Lung microvascular endothelial cell (primary cell): Measurements from ENCODE around the gene SGCB. TPM values are rescaled to one million over a fixed set of nuclear protein-coding genes. Genes with fewer than 3 reads are reported as not detected.
"Not testable (repeated sequence)": the region's sequence is repeated elsewhere in the genome, so short reads cannot be mapped to it uniquely, and the experiment has no call there.

ENCODE experiments used
- DNase-seq, 2 donors: peaks; one replicate each; pipeline versions ENCODE4 v3.0.0 to v3.0.0-alpha.2; 2010; ENCODE audit warnings: low read depth in 2 of 2
- total RNA-seq: library from RNA; depleted of rRNA; stranded (reverse); fragments of >200 nt; gene quantifications from 2 replicates; pipeline ENCODE4 v1.2.1, GENCODE V29; 2014

Gene SGCB
- total RNA-seq = 8.7 and 9.2 TPM in 2 replicates

GRCh38 chr4:52038103-52038912 is at the start of gene SGCB:
SGCB (minus strand) TSS chr4:52038299; CDS start chr4:52038259, 40 bp downstream.
- DNase-seq = peak; percentile 59 to 62

- not testable (repeated sequence) for DNase-seq
Observed at GRCh38 chr4:52086425-52086824, 48.3 kb upstream of the SGCB start.

- DNase-seq = no peak
Observed at GRCh38 chr4:52081216-52081615, 43.1 kb upstream of the SGCB start.

GRCh38 chr4:52079659-52080058 is 41.6 kb upstream of the SGCB start:
- no peak for DNase-seq

- DNase-seq = no peak
Observed at GRCh38 chr4:52076731-52077130, 38.6 kb upstream of the SGCB start.

GRCh38 chr4:52071791-52072546 is 33.9 kb upstream of the SGCB start:
- no peak for DNase-seq

GRCh38 chr4:52069571-52069970 is 31.5 kb upstream of the SGCB start:
- DNase-seq = no peak

GRCh38 chr4:52059372-52059771 is 21.3 kb upstream of the SGCB start:
- peak in 1 of 2 donors; percentile 93 for DNase-seq

GRCh38 chr4:52058275-52058674 is 20.2 kb upstream of the SGCB start:
- DNase-seq = no peak

GRCh38 chr4:52057196-52057595 is 19.1 kb upstream of the SGCB start:
- no peak for DNase-seq

- DNase-seq = no peak
Observed at GRCh38 chr4:52054254-52054653, 16.2 kb upstream of the SGCB start.

GRCh38 chr4:52052475-52052780 is 14.3 kb upstream of the SGCB start:
- DNase-seq = peak in 1 of 2 donors; percentile 63

GRCh38 chr4:52051615-52052474 is 13.7 kb upstream of the SGCB start:
- DNase-seq = peak; percentile 79 to 93

- DNase-seq = peak; percentile 14 to 23
Observed at GRCh38 chr4:52051213-52051614, 13.1 kb upstream of the SGCB start, which contains the start of gene SPATA18. SPATA18 (plus strand) TSS chr4:52051304; CDS start chr4:52051705, 401 bp downstream.

GRCh38 chr4:52049266-52049665 is 11.2 kb upstream of the SGCB start:
- DNase-seq = no peak

- DNase-seq = no peak
Observed at GRCh38 chr4:52045028-52045427, 6.9 kb upstream of the SGCB start.

GRCh38 chr4:52037689-52038102 is 403 bp downstream of the SGCB start:
- DNase-seq = peak in 1 of 2 donors; percentile 31

- no peak for DNase-seq
Observed at GRCh38 chr4:52036886-52037530, 1.1 kb downstream of the SGCB start.

GRCh38 chr4:52035190-52035589 is 2.9 kb downstream of the SGCB start:
- no peak for DNase-seq

- DNase-seq = peak in 1 of 2 donors; percentile 36
Observed at GRCh38 chr4:52032005-52032404, 6.1 kb downstream of the SGCB start.

GRCh38 chr4:52028970-52029369 is 9.1 kb downstream of the SGCB start:
- DNase-seq = no peak
